HepG2 (cell line): ENCODE results near the gene PGM5.
"Not testable (repeated sequence)": the region's sequence is repeated elsewhere in the genome, so short reads cannot be mapped to it uniquely, and the experiment has no call there.

Experiments used
- CHCHD3 ChIP-seq: sonication (generic); formaldehyde crosslinking; IDR thresholded peaks from 2 replicates; pipeline ENCODE4 v1.8.0; 2022; ENCODE audit warnings: mild to moderate bottlenecking, missing genetic modification reagents, moderate library complexity
- CREB3 ChIP-seq: sonication (generic); formaldehyde crosslinking; IDR thresholded peaks from 2 replicates; pipeline ENCODE4 v1.5.0; 2020; ENCODE audit warnings: missing genetic modification reagents
- DMTF1 ChIP-seq: sonication (generic); formaldehyde crosslinking; IDR thresholded peaks from 2 replicates; pipeline ENCODE4 v1.4.0; 2020; ENCODE audit warnings: mild to moderate bottlenecking, missing genetic modification reagents
- ESRRA ChIP-seq: sonication (generic); formaldehyde crosslinking; IDR thresholded peaks from 2 replicates; pipeline ENCODE4 v1.5.1; 2020; ENCODE audit warnings: mild to moderate bottlenecking, low read depth, missing genetic modification reagents
- EZH2 ChIP-seq: conservative IDR thresholded peaks from 2 replicates; pipeline ENCODE4 v1.6.1; 2012; ENCODE audit warnings: mild to moderate bottlenecking, low read depth, low read length, moderate library complexity
- FOXM1 ChIP-seq: sonication (generic); formaldehyde crosslinking; IDR thresholded peaks from 2 replicates; pipeline ENCODE4 v1.5.0; 2020; ENCODE audit warnings: missing genetic modification reagents
- MEIS2 ChIP-seq: sonication (generic); formaldehyde crosslinking; IDR thresholded peaks from 2 replicates; pipeline ENCODE4 v1.9.0; 2021; ENCODE audit warnings: mild to moderate bottlenecking, missing genetic modification reagents
- POLR2AphosphoS5 ChIP-seq: IDR thresholded peaks from 2 replicates; pipeline ENCODE4 v1.6.1; 2012; ENCODE audit warnings: low read depth, low read length
- RAD21 ChIP-seq: fragments of 450-650 bp; formaldehyde crosslinking; IDR thresholded peaks from 2 replicates; pipeline ENCODE4 v1.5.0; 2020; ENCODE audit warnings: mild to moderate bottlenecking
- REST ChIP-seq, 2 experiments: IDR thresholded peaks; 2 replicates each; pipeline ENCODE4 v1.6.1; 2011 to 2012; ENCODE audit warnings: low read length in 2 of 2, borderline replicate concordance in 1 of 2, low read depth in 1 of 2, mild to moderate bottlenecking in 1 of 2, moderate library complexity in 1 of 2
- REXO4 ChIP-seq: sonication (generic); formaldehyde crosslinking; IDR thresholded peaks from 2 replicates; pipeline ENCODE4 v1.8.0; 2022; ENCODE audit warnings: missing genetic modification reagents, mild to moderate bottlenecking, borderline replicate concordance
- ZBED4 ChIP-seq: sonication (generic); formaldehyde crosslinking; IDR thresholded peaks from 2 replicates; pipeline ENCODE4 v1.4.0; 2020; ENCODE audit warnings: missing genetic modification reagents, borderline replicate concordance
- ZBTB38 ChIP-seq: sonication (generic); formaldehyde crosslinking; IDR thresholded peaks from 2 replicates; pipeline ENCODE4 v1.5.1; 2020; ENCODE audit warnings: mild to moderate bottlenecking, missing genetic modification reagents

- TF ChIP-seq CREB3 (CRISPR knock-in tag); ZBTB38 (CRISPR knock-in tag); REST (IDR thresholded peaks at IDR 0.05; ENCODE audit: borderline replicate concordance in 1 of 2, low read depth in 1 of 2, low read length in 2 of 2); ESRRA (CRISPR knock-in tag); FOXM1 (CRISPR knock-in tag); ZBED4 (CRISPR knock-in tag); CHCHD3 (CRISPR knock-in tag); RAD21 (CRISPR knock-in tag); MEIS2; REXO4 (CRISPR knock-in tag); POLR2AphosphoS5; EZH2; DMTF1: not testable (repeated sequence)
Observed at GRCh38 chr9:68357119-68357714, 806 bp downstream of the PGM5 start.
